ENCODE measurements around the gene GRIN1.

- TF ChIP-seq CTCF (IDR thresholded peaks at IDR 0.05) (no peak), ZFX (IDR thresholded peaks at IDR 0.05; ENCODE audit: borderline replicate concordance) (no peak)
Measured at GRCh38 chr9:137163365-137163715, 24.4 kb downstream of the GRIN1 start.

Measured in 22Rv1 (cell line).